Stimulated activated CD8-positive, alpha-beta memory T cell treated with anti-CD3 and anti-CD28 coated beads, Interleukin-7, amount 100 ng/mL, for 48 hours (primary cell): Measurements from ENCODE around the gene G0S2.
A peak's percentile ranks its signal among the peaks of the same experiment; 100 is the strongest.

Experiments used
- DNase-seq, 2 donors: peaks; one replicate each; pipeline ENCODE4 v3.0.0-alpha.2; 2020; ENCODE audit warnings: low read depth in 1 of 2; ENCODE audit errors: extremely low read depth in 1 of 2

The G0S2 gene

GRCh38 chr1:209648346-209648745 is 26.9 kb upstream of the G0S2 start:
- no peak for DNase-seq

- no peak for DNase-seq
Measured at GRCh38 chr1:209648931-209649776, 26.1 kb upstream of the G0S2 start.

DNA sequence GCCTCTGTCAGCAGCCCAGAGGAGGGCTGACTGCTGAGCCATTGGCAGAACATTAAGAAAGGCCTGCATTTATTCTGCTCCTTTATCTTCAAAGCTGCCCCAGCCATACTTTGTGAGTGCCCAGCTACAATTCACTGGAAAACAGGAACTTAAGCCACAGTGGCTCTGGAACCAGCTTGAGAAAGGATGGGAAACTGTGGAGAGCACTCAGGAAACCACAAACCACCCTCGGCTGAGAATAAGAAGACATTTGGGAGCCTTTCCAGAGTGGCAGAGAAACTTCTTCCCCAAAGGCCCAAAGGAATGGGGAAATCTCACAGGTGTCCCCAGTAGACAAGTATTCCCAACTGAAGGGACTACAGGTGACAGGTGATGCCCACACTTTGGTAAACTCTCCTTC is 24.8 kb upstream of the G0S2 start:
- DNase-seq, result no peak

DNA sequence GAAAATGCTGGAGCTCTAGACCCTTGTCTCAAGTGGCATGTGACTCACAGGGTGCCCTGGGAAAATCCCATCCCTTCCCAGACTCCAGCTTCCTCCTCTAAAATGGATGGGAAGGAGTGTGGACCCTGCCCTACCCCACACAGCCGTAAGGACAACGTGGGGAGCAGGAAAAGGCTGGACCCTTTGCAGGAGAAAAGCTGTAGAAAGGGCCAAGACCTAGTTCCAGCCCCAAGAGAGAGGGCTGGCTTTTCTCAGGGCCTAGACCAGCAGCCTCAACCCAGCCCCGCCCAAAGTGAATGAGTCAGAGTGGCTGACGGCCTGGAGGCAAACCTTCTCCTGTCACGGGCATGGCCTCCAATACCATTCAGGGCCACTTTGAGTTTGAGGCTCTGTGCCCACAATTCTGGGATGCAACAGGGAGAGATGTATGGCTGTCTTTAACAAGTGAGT is 24.0 kb upstream of the G0S2 start:
- DNase-seq, result peak; percentile 49 to 78

DNA sequence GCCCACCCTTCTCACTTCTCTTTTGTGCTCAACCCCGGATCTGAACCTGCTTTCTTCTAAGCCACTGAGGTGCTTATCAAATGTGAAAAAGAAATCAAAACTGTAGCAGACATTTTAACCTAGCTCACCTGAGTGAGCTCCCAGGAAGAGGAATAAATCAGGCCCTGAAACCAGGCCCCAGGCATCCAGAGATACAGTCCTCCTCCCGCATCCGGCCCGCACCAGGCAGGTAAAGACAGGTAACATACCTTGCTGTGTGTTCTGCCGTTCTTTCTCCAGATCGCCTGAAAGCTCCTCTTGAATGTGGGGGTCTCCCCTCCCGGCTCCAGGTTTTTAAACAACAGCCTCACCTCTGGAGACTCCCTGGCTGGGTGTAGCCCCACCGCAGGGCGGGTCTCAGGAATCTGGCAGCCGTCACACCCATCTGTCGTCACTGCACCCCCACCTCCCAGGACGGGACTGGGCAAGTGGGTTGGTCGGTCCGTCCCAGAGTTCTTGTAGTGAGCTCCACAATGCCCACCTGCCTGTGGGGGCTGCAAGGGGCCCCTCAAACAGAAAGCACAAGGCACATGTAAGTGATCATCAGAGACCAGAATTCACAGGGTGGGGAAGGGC is 23.0 kb upstream of the G0S2 start, which contains the start of gene LAMB3:
Gene LAMB3 (minus strand): TSS at position 305 of the 615 bp plus-strand sequence. CDS start 1,481 bp downstream, outside the sequence.
- no peak for DNase-seq

DNA sequence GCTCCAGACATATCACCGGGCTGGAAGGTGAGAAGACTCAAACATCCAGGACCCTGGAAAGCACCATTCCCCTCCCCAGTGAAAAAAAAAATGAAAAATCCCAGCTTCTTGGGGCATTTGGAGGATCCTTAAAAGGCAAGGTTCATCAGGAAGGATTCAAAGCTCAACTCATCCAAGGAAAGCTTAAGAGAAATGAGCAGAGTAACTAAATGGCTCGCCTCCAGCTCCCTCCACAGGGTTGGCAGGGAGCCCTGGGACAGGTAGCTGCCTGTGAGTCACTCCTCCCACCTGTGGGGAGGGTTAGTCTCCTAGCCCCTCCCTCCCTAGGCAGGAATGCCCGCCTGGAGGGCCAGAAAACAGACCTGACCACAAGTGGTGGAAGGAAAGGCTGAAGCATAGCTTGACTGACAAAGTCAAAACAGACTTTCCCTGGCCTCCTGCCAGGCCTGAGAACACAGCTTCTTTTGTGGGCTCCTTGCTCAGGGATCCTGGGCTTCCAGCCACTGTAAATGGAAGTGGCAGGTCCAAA is 22.3 kb upstream of the G0S2 start:
- DNase-seq, result peak in 1 of 2 donors; percentile 69

- DNase-seq, result no peak
Measured at GRCh38 chr1:209653915-209654351, 21.3 kb upstream of the G0S2 start.

- DNase-seq, result no peak
Measured at GRCh38 chr1:209655411-209656231, 19.6 kb upstream of the G0S2 start.

DNA sequence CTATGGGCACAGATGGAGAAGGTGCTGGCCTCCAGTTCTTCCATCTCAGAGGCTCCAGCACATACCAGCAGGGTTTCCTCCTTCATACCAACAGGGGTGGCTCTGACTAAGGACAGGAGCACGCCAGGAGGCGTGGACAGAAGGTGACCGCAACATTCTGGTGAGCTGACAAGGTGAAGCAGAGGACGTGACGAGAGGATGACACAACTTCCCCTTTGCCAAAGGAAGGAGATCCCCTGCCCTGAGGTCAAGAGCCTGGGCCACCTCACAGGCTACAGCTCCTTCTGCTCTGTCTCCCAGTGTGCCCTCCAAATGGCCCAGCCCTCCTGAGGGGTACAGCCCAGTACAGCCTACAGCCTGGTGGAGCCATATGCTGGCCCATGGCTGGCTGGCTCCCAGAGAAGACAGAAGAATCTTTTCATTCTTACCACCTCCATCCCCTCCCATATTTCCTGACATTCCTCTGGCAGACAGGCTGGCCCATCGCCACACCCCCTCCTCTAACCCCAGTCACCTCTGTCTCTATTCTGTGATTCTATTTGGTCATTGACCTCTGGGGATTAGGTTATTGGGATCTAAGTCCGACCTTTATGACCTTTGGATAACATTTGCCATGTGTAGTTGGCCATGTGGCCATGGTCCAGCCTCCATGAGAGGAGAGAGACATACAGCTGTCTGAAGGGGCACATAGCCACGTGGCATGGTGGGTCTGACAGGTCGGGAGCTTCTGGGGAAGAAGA is 17.9 kb upstream of the G0S2 start:
- no peak for DNase-seq

GRCh38 chr1:209657918-209658317 is 17.3 kb upstream of the G0S2 start:
- DNase-seq, result no peak

DNA sequence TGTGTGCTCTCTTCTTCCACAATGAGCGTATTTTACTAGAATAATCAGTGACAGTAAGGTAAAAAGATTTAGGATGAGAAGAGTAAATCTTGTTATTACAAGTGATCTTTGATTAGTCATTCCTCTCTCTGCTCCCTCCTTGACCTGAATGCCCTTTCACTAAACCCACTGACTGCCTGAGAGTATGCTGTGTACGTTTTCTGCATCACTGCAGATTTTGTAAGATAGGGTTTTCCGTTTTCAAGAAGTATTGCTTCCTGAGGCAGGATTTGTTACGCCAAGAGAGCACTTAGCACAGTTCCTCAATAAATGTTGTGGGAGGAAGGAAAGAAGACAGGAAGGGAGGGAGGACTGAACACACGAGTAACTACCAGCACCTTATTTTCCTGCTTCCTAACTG is 15.3 kb upstream of the G0S2 start:
- DNase-seq, result peak in 1 of 2 donors; percentile 14

DNA sequence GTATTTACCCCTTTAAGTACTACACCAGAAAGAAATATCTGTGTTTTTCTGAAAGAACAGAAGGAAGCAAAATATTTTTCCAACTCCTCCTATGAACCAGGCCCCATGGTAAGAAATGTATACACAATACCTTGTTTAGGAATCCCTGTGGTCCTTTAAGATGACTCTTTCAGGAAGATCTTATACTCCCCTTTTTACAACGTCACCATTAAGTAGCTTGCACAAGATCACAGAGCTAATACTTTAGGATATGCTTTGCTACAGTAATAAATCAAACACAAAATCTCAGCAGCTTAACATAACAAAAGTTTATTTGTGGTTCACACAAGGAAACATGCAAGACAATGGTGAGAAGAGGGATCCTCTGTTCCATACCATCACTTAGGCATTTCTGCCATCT is 14.1 kb upstream of the G0S2 start:
- no peak for DNase-seq

GRCh38 chr1:209662879-209663327 is 12.3 kb upstream of the G0S2 start:
- no peak for DNase-seq

DNA sequence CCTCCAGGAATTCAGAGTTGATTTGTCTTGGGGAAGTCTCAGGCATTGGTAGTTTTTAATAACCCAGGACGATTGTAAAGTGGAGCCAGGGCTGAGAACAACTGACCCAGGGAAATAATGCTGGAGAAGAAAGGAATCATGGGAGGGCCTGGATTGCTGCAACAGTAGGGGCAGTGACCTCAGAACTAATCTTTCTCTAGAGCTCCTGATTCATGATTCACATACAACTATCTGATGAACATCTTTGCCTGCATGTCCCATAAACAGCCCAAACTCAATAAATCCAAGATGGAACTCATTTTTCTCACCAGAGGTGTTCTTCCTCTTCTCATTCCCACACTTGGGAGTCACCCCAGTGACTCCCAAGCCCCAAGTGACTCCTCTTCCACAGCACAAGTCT is 8.1 kb upstream of the G0S2 start:
- DNase-seq, result no peak

DNA sequence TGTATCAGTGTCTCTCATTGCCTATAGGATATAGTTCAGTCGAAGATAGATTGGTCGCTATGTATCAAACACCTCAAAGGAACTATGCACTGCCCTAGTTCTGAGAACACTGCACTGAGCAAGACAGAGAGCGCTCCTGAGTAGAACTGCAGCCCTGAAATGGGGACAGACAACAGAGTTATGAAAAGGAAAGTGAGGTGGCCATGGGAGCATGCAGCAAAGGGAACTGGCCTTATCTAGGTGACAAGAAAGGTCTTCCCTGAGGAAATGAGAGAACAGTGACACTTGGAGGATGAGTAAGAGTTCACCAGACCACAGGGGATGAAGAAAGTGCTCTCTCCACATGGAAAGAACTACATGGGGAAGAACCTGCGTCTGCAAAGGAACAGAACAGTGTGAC is 7.5 kb upstream of the G0S2 start:
- DNase-seq, result no peak

- DNase-seq, result no peak
Measured at GRCh38 chr1:209670441-209671082, 4.7 kb upstream of the G0S2 start.

DNA sequence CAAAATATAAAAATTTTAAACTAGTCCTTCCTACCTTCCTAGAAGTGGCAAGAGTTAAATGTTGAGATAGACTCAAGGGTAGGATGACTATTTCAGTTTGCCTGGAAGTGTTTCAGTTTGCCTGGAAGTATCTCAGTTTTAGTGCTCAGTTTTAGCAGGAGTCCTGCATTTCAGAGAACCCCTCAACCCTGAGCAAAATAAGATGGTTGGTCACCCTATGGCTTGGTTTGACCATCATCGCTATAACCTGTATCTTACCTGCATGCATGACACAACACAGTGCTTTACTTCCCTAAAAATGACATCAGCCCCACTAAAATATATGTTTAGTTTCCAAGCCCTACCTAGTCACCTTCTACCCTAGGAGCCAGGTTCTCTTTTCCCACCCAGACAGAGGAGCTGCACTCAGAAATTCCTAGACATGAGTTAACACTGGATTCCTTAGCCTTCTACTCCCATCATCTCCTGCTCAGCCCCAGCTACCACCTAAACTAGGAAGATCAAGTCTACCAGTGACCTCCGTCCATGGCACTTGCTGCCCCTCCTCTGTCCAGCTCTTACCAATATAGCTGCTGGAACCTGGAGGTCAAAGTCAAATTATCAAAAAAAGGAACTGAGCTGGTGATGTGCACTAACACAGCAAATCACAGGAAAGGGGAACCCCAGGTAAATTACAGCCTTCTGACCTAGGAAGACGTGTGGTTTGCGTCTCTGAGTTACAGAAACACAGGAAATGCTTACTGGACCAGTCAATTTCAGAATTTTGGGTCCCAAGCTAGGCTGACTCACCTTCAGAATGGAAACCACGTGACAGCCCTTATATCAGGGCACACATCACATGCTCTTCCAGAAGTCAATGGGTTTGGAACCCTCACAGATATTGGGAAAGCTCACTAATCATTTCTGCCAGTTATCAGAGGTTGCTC is 2.2 kb upstream of the G0S2 start:
- peak in 1 of 2 donors; percentile 37 for DNase-seq

- DNase-seq, result no peak
Measured at GRCh38 chr1:209673631-209674417, 1.4 kb upstream of the G0S2 start.
